ENCODE measurements around the gene ENTREP1. TPM values are rescaled to one million over a fixed set of nuclear protein-coding genes. Genes with fewer than 3 reads are reported as not detected.

The ENTREP1 gene
- total RNA-seq, 1 experiment from 2014 or later: 0.35 TPM

DNA sequence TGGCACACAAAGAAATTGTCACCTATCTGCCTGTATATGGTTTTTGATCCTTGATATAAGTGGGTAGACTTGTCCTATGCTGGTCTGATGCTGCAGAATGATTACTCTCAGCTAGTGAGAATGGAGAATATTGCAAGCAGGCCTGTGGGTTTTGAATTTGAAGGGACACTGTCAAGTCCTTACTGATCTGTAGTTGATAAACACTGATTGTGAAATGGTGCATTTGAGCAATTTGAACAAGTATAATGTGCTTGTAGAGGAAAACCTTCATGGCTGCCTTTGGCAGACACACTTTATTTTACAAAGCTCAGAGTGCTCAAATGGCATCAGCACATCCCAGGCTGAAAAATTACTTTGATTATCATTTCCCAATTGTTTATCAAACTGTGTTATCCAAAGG lies 9.3 kb downstream of the ENTREP1 start:
- BruUV-seq (replicated peaks): no TSS peak
- no peak overlapping the region for H2AFZ ChIP-seq
- H4K20me1 ChIP-seq (ENCODE audit: insufficient read depth): no peaks in the 10 kb centered on the region
- ChIA-PET POLR2A (ENCODE audit: unreplicated experiment) (no interaction called here), CTCF (no interaction called here)
- H3K27ac ChIP-seq: no peak overlapping the region
- intact Hi-C loops (cut with micrococcal nuclease; ENCODE audit: unreplicated experiment): no loop called here
- no peaks in the 10 kb centered on the region for H3K9me2 ChIP-seq (ENCODE audit: insufficient read depth)
- no peaks in the 10 kb centered on the region for H3K36me3 ChIP-seq (ENCODE audit: low read depth)
- no peaks in the 10 kb centered on the region for H3K9me3 ChIP-seq (ENCODE audit: insufficient read depth, low read depth)
- no peaks in the 10 kb centered on the region for H3K79me2 ChIP-seq (ENCODE audit: low read depth)
- no peaks in the 10 kb centered on the region for H3K27me3 ChIP-seq (ENCODE audit: insufficient read depth, low read depth)
- DNase-seq: no peak
- no peak for TF ChIP-seq CTCF (conservative IDR thresholded peaks at IDR 0.05)
- no peak for TF ChIP-seq EZH2 (IDR thresholded peaks at IDR 0.05; ENCODE audit: low read depth)
- no peak overlapping the region for H3K4me2 ChIP-seq
- no peaks in the 10 kb centered on the region for H3F3A ChIP-seq (ENCODE audit: insufficient read depth, low read depth)
- no peak overlapping the region for H3K4me3 ChIP-seq
- H3K4me1 ChIP-seq (replicated peaks; ENCODE audit: insufficient read depth): no peaks in the 10 kb centered on the region

DNA sequence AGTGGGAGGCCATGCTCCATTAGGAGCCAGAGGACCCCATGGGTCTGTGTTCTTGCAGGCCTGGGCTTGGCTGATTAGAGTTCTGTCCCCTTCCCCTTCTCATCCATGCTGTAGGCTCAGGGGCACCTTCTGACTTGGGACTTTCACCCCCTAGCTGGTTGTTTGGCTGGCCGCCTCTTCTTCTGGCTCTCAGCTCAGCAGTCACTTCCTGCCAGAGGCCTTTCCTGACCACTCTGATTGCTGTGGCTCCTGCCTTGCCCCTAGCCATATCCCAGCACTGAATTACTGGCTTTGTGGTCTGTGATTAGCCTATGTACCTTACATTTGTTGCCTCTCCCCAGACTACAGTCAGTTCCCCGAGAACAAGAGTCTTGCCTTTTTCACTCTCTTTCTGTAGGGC lies 14.6 kb downstream of the ENTREP1 start:
- DNase-seq: no peak
- Histone ChIP-seq H3K27me3 (ENCODE audit: insufficient read depth, low read depth) (no peaks in the 10 kb centered on the region), H3K4me3 (no peak overlapping the region), H3K36me3 (ENCODE audit: low read depth) (no peaks in the 10 kb centered on the region), H3K4me1 (replicated peaks; ENCODE audit: insufficient read depth) (no peaks in the 10 kb centered on the region), H3K79me2 (ENCODE audit: low read depth) (no peaks in the 10 kb centered on the region), H3K9me3 (ENCODE audit: insufficient read depth, low read depth) (no peaks in the 10 kb centered on the region), H3F3A (ENCODE audit: insufficient read depth, low read depth) (no peaks in the 10 kb centered on the region), H2AFZ (no peak overlapping the region), H3K4me2 (no peak overlapping the region), H4K20me1 (ENCODE audit: insufficient read depth) (no peaks in the 10 kb centered on the region), H3K9me2 (ENCODE audit: insufficient read depth) (no peaks in the 10 kb centered on the region), H3K27ac (no peak overlapping the region)
- ChIA-PET POLR2A (ENCODE audit: unreplicated experiment) (no interaction called here), CTCF (no interaction called here)
- TF ChIP-seq CTCF (conservative IDR thresholded peaks at IDR 0.05) (no peak), EZH2 (IDR thresholded peaks at IDR 0.05; ENCODE audit: low read depth) (no peak)
- BruUV-seq (replicated peaks): no TSS peak
- intact Hi-C loops (cut with micrococcal nuclease; ENCODE audit: unreplicated experiment): no loop called here

DNA sequence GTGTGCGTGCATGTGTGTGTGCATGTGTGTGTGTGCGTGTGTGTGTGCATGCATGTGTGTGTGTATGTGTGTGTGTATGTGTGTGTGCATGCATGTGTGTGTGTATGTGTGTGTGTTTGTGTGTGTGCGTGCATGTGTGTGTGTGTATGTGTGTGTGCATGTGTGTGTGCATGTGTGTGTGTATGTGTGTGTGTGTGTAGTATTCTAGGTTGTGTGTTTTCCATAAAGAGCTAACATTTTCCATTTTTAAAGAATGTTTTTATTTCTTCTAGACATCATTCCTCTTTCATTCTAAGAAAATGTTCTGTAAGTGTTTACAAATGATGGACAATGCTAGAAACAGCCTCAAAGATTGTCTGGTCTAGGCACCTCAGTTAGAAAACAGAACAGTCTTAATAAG lies 15.6 kb downstream of the ENTREP1 start:
- Histone ChIP-seq H3K27me3 (ENCODE audit: insufficient read depth, low read depth) (no peaks in the 10 kb centered on the region), H3K9me2 (ENCODE audit: insufficient read depth) (no peaks in the 10 kb centered on the region), H3K4me2 (no peak overlapping the region), H3K79me2 (ENCODE audit: low read depth) (no peaks in the 10 kb centered on the region), H2AFZ (no peak overlapping the region), H4K20me1 (ENCODE audit: insufficient read depth) (no peaks in the 10 kb centered on the region), H3K4me1 (replicated peaks; ENCODE audit: insufficient read depth) (no peaks in the 10 kb centered on the region), H3K4me3 (no peak overlapping the region), H3K9me3 (ENCODE audit: insufficient read depth, low read depth) (no peaks in the 10 kb centered on the region), H3K27ac (no peak overlapping the region), H3F3A (ENCODE audit: insufficient read depth, low read depth) (no peaks in the 10 kb centered on the region), H3K36me3 (ENCODE audit: low read depth) (no peaks in the 10 kb centered on the region)
- ChIA-PET POLR2A (ENCODE audit: unreplicated experiment) (no interaction called here), CTCF (no interaction called here)
- intact Hi-C loops (cut with micrococcal nuclease; ENCODE audit: unreplicated experiment): no loop called here
- TF ChIP-seq EZH2 (IDR thresholded peaks at IDR 0.05; ENCODE audit: low read depth) (no peak), CTCF (conservative IDR thresholded peaks at IDR 0.05) (no peak)
- BruUV-seq (replicated peaks): no TSS peak
- DNase-seq: no peak
